UCSD-AML1 (cell line): ENCODE data around the gene NOXA1.

Source experiments
- DNase-seq: peaks from one replicate; lab custom pipeline; 2025; ENCODE audit not compliant: unreplicated experiment; lab: John Stamatoyannopoulos, UW

The NOXA1 gene

DNA sequence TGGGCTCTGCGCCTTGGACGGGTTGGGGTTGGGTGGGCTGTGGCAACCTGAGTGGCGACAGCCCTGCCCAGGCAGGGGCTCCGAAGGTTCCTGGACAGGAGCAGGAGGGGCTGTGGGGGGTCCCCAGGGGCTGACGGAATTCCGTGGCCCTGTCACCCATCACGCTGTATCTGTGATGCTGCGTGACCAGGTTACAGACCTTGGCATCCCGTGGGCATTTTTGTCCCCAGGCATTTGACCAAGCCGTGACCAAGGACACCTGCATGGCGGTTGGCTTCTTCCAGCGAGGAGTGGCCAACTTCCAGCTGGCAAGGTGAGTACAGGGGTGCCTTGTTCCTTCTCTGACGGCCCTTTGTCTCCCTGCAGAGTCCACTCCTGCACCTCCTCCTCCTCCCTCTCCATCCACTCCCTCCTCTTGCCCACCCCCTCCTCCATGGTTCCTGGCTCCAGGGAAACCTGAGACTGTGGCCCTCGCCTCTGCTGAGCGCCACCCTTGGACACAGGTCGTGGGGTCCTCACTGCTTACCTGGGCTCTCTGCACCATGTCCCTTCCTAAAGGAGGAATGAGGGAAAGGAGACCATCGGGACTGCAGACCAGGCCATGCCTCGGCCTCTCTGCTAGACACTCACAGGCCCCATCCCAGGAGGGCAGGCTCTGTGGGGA, 3.0 kb downstream of the NOXA1 start:
- DNase-seq, result no peak

DNA sequence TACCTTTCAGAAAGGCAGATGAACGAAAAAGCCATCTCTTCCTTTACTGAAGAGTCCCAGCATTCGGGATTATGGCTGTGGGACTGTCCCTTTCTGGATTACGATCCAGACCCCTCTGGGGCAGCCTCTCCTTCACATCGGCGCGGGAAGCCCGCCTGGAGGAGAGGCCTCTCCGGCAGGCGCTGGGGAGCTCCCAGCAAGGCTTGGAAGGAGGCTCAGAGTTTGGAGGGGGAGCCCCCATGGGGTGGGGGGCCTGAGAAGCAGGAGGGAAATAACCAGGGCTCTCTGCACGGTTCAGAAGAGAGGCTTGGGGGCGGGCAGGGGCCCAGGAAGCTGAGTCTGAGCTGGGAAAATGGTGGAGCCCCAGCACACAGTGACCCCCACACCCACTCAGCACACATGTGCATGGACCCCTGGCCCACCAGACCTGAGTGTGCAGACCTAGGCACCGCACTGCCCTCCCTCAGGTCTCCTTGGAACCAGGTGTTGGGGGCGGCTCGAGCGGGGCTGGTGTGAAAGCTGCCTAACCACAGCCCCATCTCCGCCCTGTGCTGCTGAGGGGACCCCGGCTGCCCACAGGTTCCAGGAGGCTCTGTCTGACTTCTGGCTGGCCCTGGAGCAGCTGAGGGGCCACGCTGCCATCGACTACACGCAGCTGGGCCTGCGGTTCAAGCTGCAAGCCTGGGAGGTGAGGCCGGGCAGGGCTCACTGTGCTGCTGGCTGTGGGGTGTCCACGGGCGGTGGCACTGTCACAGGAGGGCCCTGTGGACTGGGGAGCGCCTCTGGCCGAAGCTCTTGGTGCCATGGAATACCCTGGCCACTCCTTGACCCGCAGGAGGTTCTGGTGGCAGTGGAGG, 4.5 kb downstream of the NOXA1 start:
- no peak for DNase-seq

DNA sequence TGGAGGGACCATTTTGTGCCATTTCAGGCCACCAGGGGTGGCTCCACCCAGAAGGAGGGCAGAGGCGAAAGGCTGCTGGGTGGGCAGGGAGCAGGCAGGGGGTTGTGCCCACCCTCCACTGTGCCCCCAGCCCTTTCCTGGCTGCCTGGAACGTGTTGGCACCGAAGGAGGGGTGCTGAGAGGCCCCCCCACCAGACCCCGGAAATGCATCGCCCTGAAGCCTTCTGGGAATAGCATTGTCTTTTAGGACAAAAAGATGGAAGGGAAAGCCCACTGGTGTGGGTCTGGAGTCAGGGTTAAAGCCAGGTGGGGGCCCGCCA, 5.1 kb downstream of the NOXA1 start:
- DNase-seq, result no peak

DNA sequence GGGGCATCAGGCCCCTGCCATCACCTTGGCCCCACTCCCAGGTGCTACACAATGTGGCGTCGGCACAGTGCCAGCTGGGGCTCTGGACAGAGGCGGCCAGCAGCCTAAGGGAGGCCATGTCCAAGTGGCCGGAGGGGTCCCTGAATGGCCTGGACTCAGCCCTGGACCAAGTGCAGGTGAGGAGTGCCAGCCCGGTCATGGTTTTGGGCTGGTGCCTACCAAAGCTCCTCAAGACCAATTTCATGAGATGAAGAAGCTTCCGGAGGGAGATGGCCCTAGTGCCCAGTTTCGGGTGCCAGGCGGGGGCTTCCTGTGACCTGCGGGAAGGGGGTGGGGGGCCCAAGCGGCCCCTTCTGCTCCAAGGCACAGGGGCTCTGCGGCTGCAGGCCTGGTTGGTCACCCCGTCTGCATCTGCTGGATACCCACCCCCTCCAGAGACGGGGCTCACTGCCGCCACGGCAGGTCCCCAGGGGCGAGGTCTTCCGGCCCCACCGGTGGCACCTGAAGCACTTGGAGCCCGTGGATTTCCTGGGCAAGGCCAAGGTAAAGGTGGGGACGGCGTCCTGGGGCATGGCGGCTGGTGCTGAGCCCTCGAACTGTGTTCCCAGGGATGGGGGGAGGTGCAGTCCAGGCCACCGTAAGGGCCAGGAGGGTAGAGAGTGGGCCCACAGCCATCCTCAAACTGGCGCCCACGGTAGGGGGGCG, 5.8 kb downstream of the NOXA1 start:
- DNase-seq, result no peak

DNA sequence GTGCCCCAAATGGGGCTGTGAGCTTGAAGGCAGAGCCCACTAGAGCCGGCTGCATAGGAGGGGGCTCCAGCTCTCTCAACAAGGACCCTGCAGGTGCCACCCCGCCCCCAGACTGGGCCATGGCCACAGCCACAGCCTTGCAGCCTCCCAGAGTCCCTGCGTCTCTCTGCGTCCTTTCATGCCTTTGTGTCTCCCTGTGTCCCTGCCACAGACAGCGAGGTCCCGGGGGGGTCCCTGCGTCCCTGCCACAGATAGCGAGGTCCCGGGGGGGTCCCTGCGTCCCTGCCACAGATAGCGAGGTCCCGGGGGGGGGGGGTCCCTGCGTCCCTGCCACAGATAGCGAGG, 6.3 kb downstream of the NOXA1 start:
- no peak for DNase-seq

DNA sequence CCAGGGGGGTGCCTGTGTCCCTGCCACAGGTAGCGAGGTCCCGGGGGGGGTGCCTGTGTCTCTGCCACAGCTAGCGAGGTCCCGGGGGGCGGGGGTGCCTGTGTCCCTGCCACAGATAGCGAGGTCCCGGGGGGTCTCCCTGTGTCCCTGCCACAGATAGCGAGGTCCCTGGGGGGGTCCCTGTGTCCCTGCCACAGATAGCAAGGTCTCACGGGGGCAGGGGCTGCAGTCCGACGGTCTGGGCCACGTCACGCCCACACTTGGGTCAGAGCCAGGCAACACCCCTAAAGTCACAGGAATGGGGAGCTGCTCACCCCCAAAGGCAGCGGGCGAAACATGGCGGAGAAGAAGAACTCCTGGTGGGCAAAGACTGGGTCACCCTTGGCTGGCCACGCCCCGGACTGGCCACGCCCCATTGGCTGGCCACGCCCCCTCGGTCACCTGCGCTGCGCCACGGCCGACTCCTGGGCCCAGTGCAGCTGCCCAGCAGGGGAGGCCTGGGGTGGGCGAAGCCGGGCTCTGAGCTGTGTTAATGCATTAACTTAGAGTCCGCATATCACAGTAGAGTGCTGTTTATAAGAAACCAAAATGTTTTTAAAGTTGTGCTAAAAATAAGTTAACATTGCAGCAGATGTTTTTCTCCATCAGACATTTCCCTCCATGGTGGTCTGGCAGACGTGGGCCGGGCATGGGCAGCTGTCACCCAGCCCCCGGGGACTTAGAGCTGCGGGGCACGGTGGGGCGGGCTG, 7.0 kb downstream of the NOXA1 start:
- DNase-seq, result no peak

DNA sequence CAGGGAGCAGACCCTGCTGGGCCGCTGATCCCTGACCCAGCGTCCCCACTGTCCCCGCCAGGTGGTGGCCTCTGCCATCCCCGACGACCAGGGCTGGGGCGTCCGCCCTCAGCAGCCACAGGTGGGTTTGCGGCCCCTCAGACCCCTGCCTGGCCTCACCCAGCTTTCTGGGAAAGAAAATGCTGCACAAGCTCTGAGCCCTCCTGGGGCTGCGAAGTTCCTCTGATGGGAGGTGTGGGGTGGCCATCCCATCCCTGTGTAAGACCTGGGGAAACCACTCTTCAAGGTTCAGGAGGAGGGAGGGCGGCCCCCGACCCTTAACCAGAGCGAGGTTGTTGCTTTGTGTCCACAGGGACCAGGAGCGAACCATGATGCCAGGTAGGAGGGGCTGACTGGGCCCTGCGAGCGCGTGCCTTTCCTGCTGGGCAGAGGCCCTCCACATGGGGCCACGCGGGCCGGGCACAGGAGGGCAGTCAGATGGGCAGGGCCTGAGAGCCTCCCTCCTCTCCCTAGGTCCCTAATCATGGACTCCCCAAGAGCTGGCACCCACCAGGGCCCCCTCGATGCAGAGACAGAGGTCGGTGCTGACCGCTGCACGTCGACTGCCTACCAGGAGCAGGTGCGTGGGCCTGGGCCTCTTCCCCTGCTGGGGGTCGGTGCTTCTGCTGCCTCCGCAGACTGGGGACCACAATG, 7.7 kb downstream of the NOXA1 start:
- DNase-seq, result no peak

DNA sequence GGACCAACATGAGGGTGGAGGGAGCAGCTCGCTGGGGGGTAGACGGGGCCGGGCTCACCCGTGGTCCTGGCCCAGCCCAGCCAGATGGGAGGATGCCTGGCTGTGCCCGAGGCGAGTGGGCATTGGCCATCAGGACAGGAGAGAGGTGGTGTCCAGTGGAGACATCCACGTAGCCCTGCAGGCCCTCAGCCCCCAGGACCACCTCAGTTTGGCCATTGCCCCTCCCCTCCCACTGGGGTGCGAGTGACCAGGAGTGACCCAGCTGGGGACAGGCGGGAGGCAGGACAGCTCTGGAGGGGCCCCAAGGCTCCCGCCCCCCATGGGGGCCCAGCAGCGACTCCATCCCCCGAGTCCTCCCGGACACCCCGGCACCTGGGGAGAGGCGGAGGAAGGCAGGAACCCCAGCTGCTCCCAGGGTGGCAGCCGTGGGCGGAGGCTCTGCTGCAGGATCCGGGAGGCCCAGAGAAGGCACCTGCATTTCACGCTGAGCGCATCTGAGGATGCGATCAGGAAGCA, 8.3 kb downstream of the NOXA1 start:
- DNase-seq, result no peak

DNA sequence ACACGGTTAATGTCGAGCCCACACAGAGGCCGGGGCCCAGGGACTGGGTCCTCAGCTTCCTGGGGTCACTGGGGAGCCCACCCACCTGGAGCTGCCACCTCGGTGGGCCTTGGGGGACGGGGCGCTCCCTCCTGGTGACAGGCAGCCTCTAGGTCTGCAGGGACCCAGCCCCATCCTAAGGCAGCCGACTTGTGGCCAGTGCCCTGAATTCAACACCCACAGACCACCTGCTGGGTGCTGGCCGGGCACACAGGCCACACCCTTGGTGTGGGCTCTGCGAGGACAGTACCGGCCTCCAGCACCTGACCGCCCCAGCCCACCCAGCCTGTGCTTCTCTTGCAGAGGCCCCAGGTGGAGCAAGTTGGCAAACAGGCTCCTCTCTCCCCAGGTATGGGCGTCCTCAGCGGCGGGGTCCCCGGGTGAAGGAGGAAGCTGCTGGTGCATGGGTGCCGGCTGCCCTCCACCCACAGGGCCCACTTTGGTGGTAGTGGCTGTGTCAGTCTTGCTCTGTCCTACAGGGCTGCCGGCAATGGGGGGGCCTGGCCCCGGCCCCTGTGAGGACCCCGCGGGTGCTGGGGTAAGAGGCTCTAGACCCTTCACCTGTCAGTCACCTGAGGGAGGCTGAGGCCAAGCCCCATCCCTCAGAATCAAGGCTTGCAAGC, 9.6 kb downstream of the NOXA1 start:
- DNase-seq, result no peak

DNA sequence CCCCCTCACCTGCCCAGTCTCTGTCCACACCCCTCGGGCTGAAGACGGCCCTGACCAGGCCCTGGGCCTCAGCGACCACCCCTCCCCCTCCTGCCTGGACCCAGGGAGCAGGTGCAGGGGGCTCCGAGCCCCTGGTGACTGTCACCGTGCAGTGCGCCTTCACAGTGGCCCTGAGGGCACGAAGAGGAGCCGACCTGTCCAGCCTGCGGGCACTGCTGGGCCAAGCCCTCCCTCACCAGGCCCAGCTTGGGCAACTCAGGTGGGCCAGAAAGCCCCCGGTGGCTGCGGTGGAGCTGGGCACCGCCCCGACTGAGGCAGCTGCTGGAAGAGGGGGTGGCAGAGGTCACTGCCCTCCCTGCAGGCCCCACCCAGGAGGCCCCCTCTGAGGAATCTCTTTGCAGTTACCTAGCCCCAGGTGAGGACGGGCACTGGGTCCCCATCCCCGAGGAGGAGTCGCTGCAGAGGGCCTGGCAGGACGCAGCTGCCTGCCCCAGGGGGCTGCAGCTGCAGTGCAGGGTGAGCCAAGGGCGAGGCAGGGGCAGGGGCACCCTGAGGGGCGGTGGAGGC, 10.2 kb downstream of the NOXA1 start:
- no peak for DNase-seq

DNA sequence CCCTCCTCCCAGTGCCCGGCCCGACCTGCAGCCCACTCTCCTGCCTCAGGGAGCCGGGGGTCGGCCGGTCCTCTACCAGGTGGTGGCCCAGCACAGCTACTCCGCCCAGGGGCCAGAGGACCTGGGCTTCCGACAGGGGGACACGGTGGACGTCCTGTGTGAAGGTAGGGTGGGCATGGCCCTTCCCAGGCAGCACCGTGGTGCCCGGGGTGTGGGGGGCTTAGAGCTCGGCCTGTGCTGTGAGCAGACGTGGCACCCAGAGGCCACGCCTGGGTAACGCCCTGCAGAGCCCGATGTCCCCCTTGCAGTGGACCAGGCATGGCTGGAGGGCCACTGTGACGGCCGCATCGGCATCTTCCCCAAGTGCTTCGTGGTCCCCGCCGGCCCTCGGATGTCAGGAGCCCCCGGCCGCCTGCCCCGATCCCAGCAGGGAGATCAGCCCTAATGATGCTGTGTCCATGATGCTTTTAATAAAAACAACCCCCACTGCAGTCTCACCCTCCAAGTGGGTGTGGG, 10.8 kb downstream of the NOXA1 start:
- DNase-seq, result no peak

DNA sequence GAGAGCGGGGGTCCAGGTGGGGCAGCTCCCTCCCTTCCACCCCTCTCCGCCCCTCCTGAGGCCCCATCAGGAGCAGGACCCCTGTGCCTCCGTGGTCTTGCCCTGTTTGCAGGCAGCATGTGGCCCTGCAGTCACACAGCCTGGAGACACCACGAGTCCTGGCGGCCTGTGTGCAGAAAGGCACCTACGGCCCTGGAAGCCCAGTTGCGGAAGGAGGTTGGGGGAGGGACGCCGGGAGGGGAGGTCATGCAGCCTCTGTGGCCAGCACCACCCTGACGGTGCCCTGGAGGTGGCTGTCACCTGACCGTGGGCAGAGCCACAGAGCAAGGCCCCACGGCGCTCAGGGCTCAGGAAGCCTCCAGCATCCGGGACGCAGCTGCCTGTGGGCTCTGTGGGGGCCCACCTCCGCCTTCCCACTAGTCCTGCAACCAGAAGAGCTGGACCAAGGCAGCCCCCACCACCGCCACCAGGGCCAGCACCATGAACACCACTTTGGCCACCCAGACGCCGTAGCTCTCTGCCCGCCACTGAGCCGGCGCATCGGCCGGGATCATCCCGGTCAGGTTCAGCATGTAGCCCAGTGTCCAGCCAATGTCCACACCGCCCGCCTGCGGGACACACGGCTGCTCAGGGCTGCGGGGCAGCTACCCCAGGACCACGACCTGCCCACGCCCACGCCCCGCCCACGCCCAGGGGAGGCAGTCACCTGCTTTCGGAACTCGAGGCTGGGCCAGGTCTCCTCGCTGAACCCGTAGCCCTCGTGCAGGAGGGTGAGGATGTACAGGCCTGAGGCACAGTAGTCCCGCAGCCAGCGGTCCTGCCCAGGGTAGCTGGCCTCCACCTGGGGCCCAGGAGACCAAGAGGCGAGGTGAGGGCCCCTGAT, 11.5 kb downstream of the NOXA1 start:
- DNase-seq, result no peak

DNA sequence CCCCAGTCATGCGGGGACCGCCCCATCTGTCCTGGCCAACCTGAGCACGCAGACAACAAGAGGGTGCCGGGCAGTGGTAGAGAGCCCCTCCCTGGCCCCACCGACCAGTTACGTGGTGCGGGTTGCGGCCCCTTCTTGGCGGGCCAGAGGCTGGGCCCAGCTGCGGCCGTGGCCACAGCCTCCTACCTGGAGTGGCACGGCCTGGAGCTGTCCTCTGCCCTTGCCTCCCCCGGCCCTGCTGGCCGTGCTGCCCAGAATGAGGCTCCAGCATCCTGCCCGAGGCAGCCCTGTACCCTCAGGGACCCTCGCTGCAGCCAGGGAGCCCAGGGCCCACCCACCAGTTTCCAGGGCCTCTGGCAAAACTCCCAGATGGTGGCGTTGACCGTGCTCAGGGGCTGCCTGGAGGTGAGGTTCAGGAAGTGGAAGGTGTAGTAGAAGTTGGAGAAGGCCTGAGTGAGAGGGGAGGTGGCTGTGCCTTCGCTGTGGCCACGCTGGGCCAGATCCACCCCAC, 12.2 kb downstream of the NOXA1 start:
- no peak for DNase-seq

DNA sequence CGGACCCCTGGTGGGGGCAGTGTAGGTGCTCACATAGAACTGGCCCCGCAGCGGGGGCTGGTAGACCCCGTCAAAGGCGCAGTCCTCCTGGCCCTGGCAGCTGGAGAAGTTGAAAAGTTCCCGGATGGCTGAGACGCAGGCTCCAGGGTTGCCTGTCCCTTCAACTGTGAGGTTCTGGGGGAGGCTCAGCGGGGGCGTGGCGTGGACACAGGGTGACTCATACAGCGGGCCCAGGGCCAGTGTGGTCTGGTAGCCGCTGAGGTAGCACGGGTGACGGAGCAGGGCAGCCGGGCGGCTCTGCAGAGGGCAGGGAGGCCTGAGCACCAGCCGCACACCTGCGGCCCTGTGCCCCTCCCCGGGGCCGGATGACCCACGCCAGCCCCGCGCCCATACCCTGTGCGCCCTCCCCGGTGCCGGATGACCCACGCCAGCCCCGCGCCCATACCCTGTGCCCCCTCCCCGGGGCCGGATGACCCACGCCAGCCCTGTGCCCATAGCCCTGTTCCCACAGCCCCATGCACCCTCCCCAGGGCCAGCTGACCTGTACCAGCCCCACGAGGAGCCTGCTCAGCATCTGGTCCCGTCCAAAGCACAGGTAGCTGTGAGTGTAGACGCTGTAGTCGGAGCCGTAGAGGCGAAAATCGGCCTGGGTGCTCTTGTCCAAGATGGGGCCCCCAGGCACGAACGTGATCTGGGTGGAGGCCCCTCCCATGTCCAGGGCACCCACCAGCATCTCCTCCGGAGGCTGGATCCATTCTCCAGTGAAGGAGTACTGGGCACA, 13.0 kb downstream of the NOXA1 start:
- DNase-seq, result no peak

DNA sequence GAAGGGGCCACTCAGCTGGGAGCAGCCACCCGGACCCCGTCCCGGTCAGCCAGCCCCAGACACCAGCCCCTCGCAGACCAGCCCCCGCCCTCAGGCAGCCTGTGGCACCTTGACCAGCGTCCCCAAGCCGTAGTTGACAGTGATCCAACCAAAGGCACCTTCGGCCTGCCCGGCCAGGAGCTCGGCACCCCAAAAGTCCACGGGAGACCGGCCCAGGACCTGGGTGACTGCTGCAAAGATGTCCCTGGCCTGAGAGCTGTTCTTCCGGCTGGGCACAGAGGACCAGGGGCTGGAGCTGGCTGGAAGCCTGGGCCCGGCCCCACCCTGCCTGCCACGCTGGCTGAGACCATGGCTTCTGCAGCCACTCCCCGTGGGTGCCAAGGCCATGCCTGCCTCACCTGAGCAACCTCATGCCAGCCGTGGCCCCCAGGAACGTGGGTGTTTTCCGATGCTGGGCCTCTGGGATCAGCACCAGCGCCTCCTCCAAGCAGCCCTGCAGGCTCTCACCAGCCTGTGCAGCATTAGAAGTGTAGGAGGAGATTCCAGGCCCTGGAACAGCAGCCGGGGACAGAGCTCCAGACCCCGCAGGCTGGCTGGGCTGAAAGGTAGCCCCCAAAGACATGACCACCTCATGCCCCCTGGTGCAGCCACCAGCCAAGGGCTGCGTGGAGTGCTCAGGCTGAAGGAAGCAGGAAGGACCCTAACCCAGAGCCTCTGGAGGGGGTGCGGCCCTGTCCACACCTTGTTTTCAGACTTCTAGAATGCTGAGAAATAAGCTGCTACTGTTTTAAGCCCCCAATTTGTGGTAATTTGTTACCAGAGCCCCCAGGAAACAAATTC, 13.8 kb downstream of the NOXA1 start:
- DNase-seq, result no peak

DNA sequence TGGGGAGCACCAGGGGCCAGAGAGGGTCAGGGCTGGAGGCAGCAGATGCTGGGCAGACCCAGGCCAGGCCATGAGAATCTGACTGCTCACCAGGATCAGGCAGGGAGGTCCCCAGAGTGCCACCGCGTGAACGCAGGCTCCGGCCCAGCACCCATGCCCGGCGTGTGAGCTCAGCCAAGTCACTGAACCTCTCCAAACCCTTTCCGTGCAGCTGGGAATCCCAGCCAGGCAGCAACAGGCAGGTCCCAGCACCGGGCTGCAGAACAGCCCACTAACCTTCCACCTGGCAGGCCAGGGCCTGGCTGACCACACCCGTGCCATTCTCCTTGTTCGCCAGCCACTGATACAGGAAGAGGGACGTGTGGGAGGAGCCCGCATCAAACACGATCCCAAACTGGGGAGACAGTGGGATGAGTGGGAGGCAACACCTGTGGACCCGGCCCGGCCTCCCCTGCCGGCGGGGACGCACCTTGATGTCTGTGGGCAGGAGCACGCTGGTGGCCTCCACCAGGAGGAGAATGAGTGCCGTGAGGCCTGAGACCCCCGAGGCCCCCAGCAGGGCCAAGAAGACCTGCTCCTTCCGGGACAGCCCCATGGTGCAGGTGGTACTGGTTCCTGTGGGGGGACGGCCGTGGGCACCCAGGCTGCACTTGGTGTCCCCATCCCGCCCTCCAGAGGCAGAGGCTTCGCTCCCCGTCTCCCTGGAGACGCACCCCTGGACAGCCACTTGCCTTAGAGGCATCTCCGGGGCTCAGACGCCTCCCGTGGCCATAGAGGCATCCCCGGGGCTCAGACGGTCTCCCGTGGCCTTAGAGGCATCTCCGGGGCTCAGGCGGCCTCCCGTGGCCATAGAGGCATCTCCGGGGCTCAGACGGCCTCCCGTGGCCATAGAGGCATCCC, 14.7 kb downstream of the NOXA1 start:
- no peak for DNase-seq
